Neural progenitor cell (in vitro differentiated cells): ENCODE results near the gene C20orf144. TPM values are rescaled to one million over a fixed set of nuclear protein-coding genes. Genes with fewer than 3 reads are reported as not detected.

Experiments used
- DNase-seq: peaks from one replicate; pipeline ENCODE4 v3.0.0-alpha.2; 2016; ENCODE audit warnings: low spot score
- H2AFZ ChIP-seq: fragments of 200-600 bp; sonication (generic); replicated peaks from 2 replicates; pipeline ENCODE4 v1.6.1; 2016; ENCODE audit warnings: antibody characterized with exemption
- H3F3A ChIP-seq: fragments of 200-600 bp; sonication (generic); 2 replicates; pipeline ENCODE4 v1.6.1; 2016; ENCODE audit warnings: antibody characterized with exemption, low read depth
- H3K27ac ChIP-seq: fragments of 200-600 bp; sonication (generic); 2 replicates; pipeline ENCODE4 v1.5.1; 2016; ENCODE audit warnings: mild to moderate bottlenecking
- H3K27me3 ChIP-seq: fragments of 200-600 bp; sonication (generic); 2 replicates; pipeline ENCODE4 v1.6.1; 2016; ENCODE audit warnings: mild to moderate bottlenecking, moderate library complexity
- H3K36me3 ChIP-seq: fragments of 200-600 bp; sonication (generic); 2 replicates; pipeline ENCODE4 v1.5.1; 2016
- H3K4me1 ChIP-seq: fragments of 200-600 bp; sonication (generic); 2 replicates; pipeline ENCODE4 v1.6.1; 2016; ENCODE audit warnings: mixed run types
- H3K4me2 ChIP-seq: fragments of 200-600 bp; sonication (generic); 2 replicates; pipeline ENCODE4 v1.6.1; 2016
- H3K4me3 ChIP-seq: fragments of 200-600 bp; sonication (generic); 2 replicates; pipeline ENCODE4 v1.5.1; 2016
- H3K79me2 ChIP-seq: fragments of 200-600 bp; sonication (generic); 2 replicates; pipeline ENCODE4 v1.6.1; 2016; ENCODE audit warnings: low read depth
- H3K9ac ChIP-seq: fragments of 200-600 bp; sonication (generic); 2 replicates; pipeline ENCODE4 v1.6.1; 2016
- H3K9me3 ChIP-seq: fragments of 200-600 bp; sonication (generic); 2 replicates; pipeline ENCODE4 v1.5.1; 2016; ENCODE audit warnings: low read depth
- H4K20me1 ChIP-seq: fragments of 200-600 bp; sonication (generic); 2 replicates; pipeline ENCODE4 v1.6.1; 2016; ENCODE audit warnings: low read depth
- H3K27ac Mint-ChIP-seq: 3 replicates; pipeline ENCODE4 v1.8.0; 2021; ENCODE audit warnings: mixed read lengths
- H3K27me3 Mint-ChIP-seq: 2 replicates; pipeline ENCODE4 v1.8.0; 2022; ENCODE audit warnings: low read depth, mild to moderate bottlenecking, inconsistent platforms, moderate library complexity, mixed read lengths; ENCODE audit not compliant: insufficient read depth
- H3K36me3 Mint-ChIP-seq: 3 replicates; pipeline ENCODE4 v1.8.0; 2021; ENCODE audit warnings: mixed read lengths
- H3K4me1 Mint-ChIP-seq: 3 replicates; pipeline ENCODE4 v1.8.0; 2021; ENCODE audit warnings: mixed read lengths
- H3K4me3 Mint-ChIP-seq: 3 replicates; pipeline ENCODE4 v1.8.0; 2021; ENCODE audit warnings: mild to moderate bottlenecking, moderate library complexity, mixed read lengths
- H3K9me3 Mint-ChIP-seq: 3 replicates; pipeline ENCODE4 v1.8.0; 2020; ENCODE audit warnings: mixed read lengths
- CTCF ChIP-seq: fragments of 200-600 bp; sonication (generic); IDR thresholded peaks from 2 replicates; pipeline ENCODE4 v1.5.1; 2017; ENCODE audit warnings: antibody characterized with exemption, mild to moderate bottlenecking
- EZH2 ChIP-seq: fragments of 200-600 bp; sonication (generic); IDR thresholded peaks from 2 replicates; pipeline ENCODE4 v1.6.1; 2017; ENCODE audit warnings: antibody characterized with exemption, mild to moderate bottlenecking, moderate library complexity
- EZH2phosphoT487 ChIP-seq: fragments of 200-600 bp; sonication (generic); IDR thresholded peaks from 2 replicates; pipeline ENCODE4 v1.6.1; 2017; ENCODE audit warnings: antibody characterized with exemption
- total RNA-seq: library from RNA; depleted of rRNA; stranded (reverse); fragments of >200 nt; gene quantifications from 2 replicates; pipeline ENCODE4 v1.2.3, GENCODE V29; 2015; ENCODE audit warnings: low replicate concordance

The C20orf144 gene
- total RNA-seq, 1 donor from 2014 or later = not detected

GRCh38 chr20:33647603-33648395 is 14.3 kb upstream of the C20orf144 start:
- Histone ChIP-seq H2AFZ (no peak overlapping the region), H3K4me1 (no peaks in the 10 kb centered on the region), H3K4me3 (no peak overlapping the region), H3F3A (no peaks in the 10 kb centered on the region), H4K20me1 (peaks cover 7% of the 10 kb centered on the region), H3K27ac (no peak overlapping the region), H3K36me3 (no peaks in the 10 kb centered on the region), H3K9me3 (no peaks in the 10 kb centered on the region), H3K9ac (no peak overlapping the region), H3K4me2 (no peak overlapping the region), H3K79me2 (no peaks in the 10 kb centered on the region), H3K27me3 (no peaks in the 10 kb centered on the region)
- no peaks in the 10 kb centered on the region for H3K27me3 Mint-ChIP-seq
- no peak overlapping the region for H3K4me3 Mint-ChIP-seq
- H3K36me3 Mint-ChIP-seq = peaks cover 8% of the 10 kb centered on the region
- no peak for TF ChIP-seq CTCF
- TF ChIP-seq EZH2 = no peak
- no peak for TF ChIP-seq EZH2phosphoT487
- no peak overlapping the region for H3K27ac Mint-ChIP-seq
- DNase-seq = no peak
- H3K9me3 Mint-ChIP-seq = no peaks in the 10 kb centered on the region
- H3K4me1 Mint-ChIP-seq = no peaks in the 10 kb centered on the region

GRCh38 chr20:33648396-33649004 is 13.6 kb upstream of the C20orf144 start:
- H3K36me3 Mint-ChIP-seq = peaks cover 8% of the 10 kb centered on the region

GRCh38 chr20:33649201-33649681 is 12.9 kb upstream of the C20orf144 start:
- no peaks in the 10 kb centered on the region for H3K36me3 ChIP-seq
- Mint-ChIP-seq H3K4me1 (peaks cover 5% of the 10 kb centered on the region), H3K27me3 (no peaks in the 10 kb centered on the region), H3K4me3 (no peak overlapping the region), H3K36me3 (peaks cover 8% of the 10 kb centered on the region), H3K9me3 (no peaks in the 10 kb centered on the region), H3K27ac (no peak overlapping the region)
- no peak for DNase-seq
- no peak for TF ChIP-seq EZH2phosphoT487
- no peak for TF ChIP-seq EZH2
- no peak for TF ChIP-seq CTCF
- no peaks in the 10 kb centered on the region for H3K27me3 ChIP-seq
- no peaks in the 10 kb centered on the region for H3K79me2 ChIP-seq
- no peak overlapping the region for H3K4me2 ChIP-seq
- peaks cover 7% of the 10 kb centered on the region for H4K20me1 ChIP-seq
- H3K4me1 ChIP-seq = no peaks in the 10 kb centered on the region
- H3K27ac ChIP-seq = no peak overlapping the region
- no peak overlapping the region for H3K9ac ChIP-seq
- no peaks in the 10 kb centered on the region for H3F3A ChIP-seq
- H3K4me3 ChIP-seq = no peak overlapping the region
- no peak overlapping the region for H2AFZ ChIP-seq
- H3K9me3 ChIP-seq = no peaks in the 10 kb centered on the region

More at GRCh38 chr20:33648396-33649004, 13.6 kb upstream of the C20orf144 start:
- no peak for TF ChIP-seq EZH2phosphoT487
- TF ChIP-seq CTCF = no peak
- no peak overlapping the region for H3K27ac ChIP-seq
- H3K4me2 ChIP-seq = no peak overlapping the region
- no peaks in the 10 kb centered on the region for H3K27me3 Mint-ChIP-seq
- peaks cover 5% of the 10 kb centered on the region for H3K4me1 Mint-ChIP-seq
- no peaks in the 10 kb centered on the region for H3K79me2 ChIP-seq
- no peak for DNase-seq
- no peaks in the 10 kb centered on the region for H3K27me3 ChIP-seq
- no peaks in the 10 kb centered on the region for H3K9me3 Mint-ChIP-seq
- no peaks in the 10 kb centered on the region for H3K4me1 ChIP-seq
- no peak overlapping the region for H3K27ac Mint-ChIP-seq
- H3K4me3 Mint-ChIP-seq = no peak overlapping the region
- no peak overlapping the region for H3K9ac ChIP-seq
- H3K9me3 ChIP-seq = no peaks in the 10 kb centered on the region
- no peaks in the 10 kb centered on the region for H3F3A ChIP-seq
- H2AFZ ChIP-seq = no peak overlapping the region
- H3K36me3 ChIP-seq = no peaks in the 10 kb centered on the region
- H3K4me3 ChIP-seq = no peak overlapping the region
- peaks cover 7% of the 10 kb centered on the region for H4K20me1 ChIP-seq
